Measurements from ENCODE around the gene PIK3R3. TPM values are rescaled to one million over a fixed set of nuclear protein-coding genes. Genes with fewer than 3 reads are reported as not detected.
A peak's percentile ranks its signal among the peaks of the same experiment; 100 is the strongest.

PIK3R3 gene
- total RNA-seq, 2 donors from 2014 or later: 0.56 to 2.2 TPM

GRCh38 chr1:46133781-46134350, 1.4 kb upstream of the PIK3R3 start:
- ATAC-seq (replicated peaks): no peak
- no peaks in the 10 kb centered on the region for H3K36me3 Mint-ChIP-seq (ENCODE audit: low read depth)
- H3K27me3 Mint-ChIP-seq: peaks cover 31% of the 10 kb centered on the region
- peaks cover 16% of the 10 kb centered on the region for H3K4me1 Mint-ChIP-seq
- H3K9me3 Mint-ChIP-seq: no peaks in the 10 kb centered on the region
- H3K4me3 Mint-ChIP-seq: peak overlapping the region; percentile 95
- H3K27ac Mint-ChIP-seq: no peak overlapping the region

GRCh38 chr1:46133181-46133658, 791 bp upstream of the PIK3R3 start:
- Mint-ChIP-seq H3K36me3 (ENCODE audit: low read depth) (no peaks in the 10 kb centered on the region), H3K9me3 (no peaks in the 10 kb centered on the region), H3K27me3 (peaks cover 33% of the 10 kb centered on the region), H3K27ac (peak overlapping the region; percentile 97), H3K4me3 (peak overlapping the region; percentile 95), H3K4me1 (peaks cover 16% of the 10 kb centered on the region)
- peak; percentile 48 for ATAC-seq (replicated peaks)

DNA sequence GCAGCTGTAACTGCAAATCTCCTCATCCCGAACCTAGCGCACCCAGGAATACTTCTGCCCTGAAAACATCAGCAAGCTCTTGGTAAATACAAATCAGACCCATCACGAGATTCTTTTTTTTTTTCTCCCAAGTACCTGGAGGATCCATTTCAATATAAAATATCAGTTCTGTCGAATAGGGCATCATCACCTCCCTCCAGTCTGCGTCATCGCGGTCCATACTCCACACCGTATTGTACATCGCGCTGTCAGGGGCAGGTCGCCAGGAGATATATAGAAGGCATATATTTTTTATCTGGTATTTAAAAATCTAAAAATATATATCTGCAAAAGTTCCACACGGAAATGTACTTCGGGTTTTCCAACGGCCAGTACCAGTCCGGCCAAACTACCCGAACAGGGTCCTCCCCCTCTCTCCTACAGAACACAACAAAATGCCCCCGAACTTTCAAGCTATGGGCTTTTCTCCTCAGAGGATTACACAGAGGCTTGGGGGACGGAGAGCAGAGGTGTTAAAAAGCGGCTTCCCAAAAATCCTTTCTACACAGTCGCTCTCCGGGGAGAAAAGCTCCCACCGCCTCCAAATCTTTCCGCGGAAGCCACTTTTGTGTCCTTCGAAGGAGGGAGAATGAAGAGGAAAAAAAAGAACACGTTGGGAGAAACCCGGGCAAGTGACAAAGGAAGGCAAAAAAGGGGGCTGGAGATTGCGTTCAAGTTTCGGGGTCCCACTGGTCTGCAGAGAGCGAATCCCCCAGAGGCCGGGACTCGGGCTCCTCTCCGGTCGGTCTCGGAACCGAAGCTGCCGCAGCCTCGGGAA, 509 bp downstream of the PIK3R3 start:
- Mint-ChIP-seq H3K36me3 (ENCODE audit: low read depth) (no peaks in the 10 kb centered on the region), H3K4me1 (peaks cover 16% of the 10 kb centered on the region), H3K9me3 (no peaks in the 10 kb centered on the region), H3K27ac (peak overlapping the region; percentile 97), H3K4me3 (peak overlapping the region; percentile 95), H3K27me3 (peaks cover 39% of the 10 kb centered on the region)
- ATAC-seq (replicated peaks): no peak

DNA sequence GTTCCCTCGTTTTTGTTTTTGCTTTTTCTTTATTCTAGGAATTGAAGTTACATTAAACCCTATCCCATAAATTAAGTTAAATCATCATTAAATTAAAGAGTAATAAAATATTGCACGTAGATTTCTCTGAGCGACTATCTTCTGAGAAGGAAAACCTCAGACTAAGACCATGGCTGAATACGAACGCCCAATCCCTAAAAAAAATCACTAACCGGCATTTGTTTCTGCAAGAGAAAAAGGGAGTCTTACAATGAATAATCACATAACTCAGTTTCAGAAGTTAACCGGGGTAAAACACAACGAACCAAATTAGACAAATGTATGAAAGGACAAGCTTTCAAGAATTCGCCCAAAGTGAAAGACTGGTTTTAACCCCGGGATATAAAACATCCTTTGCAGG, 1.3 kb downstream of the PIK3R3 start:
- Mint-ChIP-seq H3K36me3 (ENCODE audit: low read depth) (no peaks in the 10 kb centered on the region), H3K27ac (no peak overlapping the region), H3K27me3 (peaks cover 36% of the 10 kb centered on the region), H3K4me3 (peak overlapping the region; percentile 95), H3K9me3 (no peaks in the 10 kb centered on the region), H3K4me1 (peaks cover 16% of the 10 kb centered on the region)
- no peak for ATAC-seq (replicated peaks)

DNA sequence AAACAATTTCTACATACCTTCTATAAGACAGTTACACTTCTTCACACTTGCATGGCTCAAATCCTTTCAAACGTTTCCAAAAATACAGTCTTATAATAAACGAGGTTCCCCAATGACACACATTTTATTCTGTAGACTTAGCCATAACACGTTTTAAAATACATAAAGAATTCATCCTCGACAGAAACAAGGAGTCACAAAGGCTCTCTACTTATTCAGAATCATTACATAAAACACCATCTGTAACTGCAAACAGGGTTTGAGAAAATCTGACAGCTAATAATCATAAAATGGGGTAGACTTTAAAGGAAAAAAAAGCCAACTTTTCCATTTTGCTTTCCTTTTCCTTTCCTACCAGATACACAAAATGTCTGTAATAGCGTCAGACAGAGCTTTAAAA, 1.8 kb downstream of the PIK3R3 start:
- ATAC-seq (replicated peaks): no peak
- Mint-ChIP-seq H3K36me3 (ENCODE audit: low read depth) (no peaks in the 10 kb centered on the region), H3K27ac (no peak overlapping the region), H3K9me3 (no peaks in the 10 kb centered on the region), H3K4me3 (peak overlapping the region; percentile 95), H3K4me1 (peaks cover 16% of the 10 kb centered on the region), H3K27me3 (peaks cover 36% of the 10 kb centered on the region)

DNA sequence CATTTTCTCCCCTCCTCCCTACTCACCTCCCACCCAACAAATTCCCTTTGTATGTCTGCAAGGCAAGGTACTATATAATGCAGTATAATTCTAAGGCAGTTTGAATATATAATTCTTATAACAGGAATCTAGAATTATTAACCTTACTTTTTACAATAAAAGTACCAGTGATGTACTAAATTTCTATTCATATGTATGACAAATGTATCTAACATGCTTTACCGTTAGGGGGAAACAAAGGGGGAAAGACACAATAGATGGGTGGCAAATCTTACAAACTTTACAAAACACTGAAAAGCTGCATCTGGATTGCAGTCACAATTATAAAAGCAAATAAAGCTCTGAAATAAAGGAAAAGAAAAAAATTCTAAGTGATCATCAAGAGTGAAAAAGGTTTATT, 2.3 kb downstream of the PIK3R3 start:
- no peaks in the 10 kb centered on the region for H3K9me3 Mint-ChIP-seq
- H3K27me3 Mint-ChIP-seq: peaks cover 39% of the 10 kb centered on the region
- no peak overlapping the region for H3K4me3 Mint-ChIP-seq
- H3K4me1 Mint-ChIP-seq: peaks cover 16% of the 10 kb centered on the region
- no peak overlapping the region for H3K27ac Mint-ChIP-seq
- no peaks in the 10 kb centered on the region for H3K36me3 Mint-ChIP-seq (ENCODE audit: low read depth)
- no peak for ATAC-seq (replicated peaks)

- ATAC-seq (replicated peaks): no peak
- Mint-ChIP-seq H3K4me1 (peaks cover 16% of the 10 kb centered on the region), H3K27ac (no peak overlapping the region), H3K9me3 (no peaks in the 10 kb centered on the region), H3K36me3 (ENCODE audit: low read depth) (no peaks in the 10 kb centered on the region), H3K27me3 (peaks cover 45% of the 10 kb centered on the region), H3K4me3 (no peak overlapping the region)
Measured at GRCh38 chr1:46128344-46128743, 4.1 kb downstream of the PIK3R3 start.

- Mint-ChIP-seq H3K4me3 (no peak overlapping the region), H3K27ac (no peak overlapping the region), H3K9me3 (no peaks in the 10 kb centered on the region), H3K36me3 (ENCODE audit: low read depth) (no peaks in the 10 kb centered on the region), H3K4me1 (no peaks in the 10 kb centered on the region), H3K27me3 (peaks cover 14% of the 10 kb centered on the region)
- no peak for ATAC-seq (replicated peaks)
Measured at GRCh38 chr1:46118856-46119255, 13.6 kb downstream of the PIK3R3 start.

DNA sequence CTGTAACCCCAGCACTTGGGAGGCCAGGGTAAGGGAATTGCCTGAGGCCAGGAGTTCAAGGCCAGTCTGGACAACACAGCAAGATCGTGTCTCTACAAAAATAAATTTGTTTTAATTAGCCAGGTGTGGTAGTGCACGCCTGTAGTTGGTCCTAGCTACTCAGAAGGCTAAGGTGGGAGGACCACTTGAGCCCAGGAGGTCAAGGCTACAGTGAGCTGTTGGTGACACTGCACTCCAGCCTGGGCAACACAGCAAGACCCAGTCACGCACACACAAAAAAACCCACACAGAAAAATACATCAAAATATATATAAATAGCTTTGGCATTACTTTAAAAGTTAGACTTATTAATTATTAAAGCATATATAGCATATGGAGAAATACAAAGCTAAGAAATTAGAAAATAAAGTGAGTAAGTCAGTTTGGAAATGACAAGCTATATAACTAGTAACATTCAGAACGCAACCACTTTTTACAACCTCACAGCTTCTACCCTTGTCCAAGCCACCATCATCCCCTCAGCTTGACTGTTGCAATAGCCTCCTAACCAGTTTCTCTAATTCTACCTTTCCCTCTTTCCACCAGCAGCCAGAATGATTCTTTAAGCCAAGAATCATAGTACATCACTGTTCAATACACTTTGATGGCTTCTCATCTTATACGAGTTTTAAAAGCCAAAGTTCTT, 14.5 kb downstream of the PIK3R3 start:
- ATAC-seq (replicated peaks): peak; percentile 28
- Mint-ChIP-seq H3K36me3 (ENCODE audit: low read depth) (no peaks in the 10 kb centered on the region), H3K27ac (no peak overlapping the region), H3K4me3 (no peak overlapping the region), H3K4me1 (no peaks in the 10 kb centered on the region), H3K9me3 (no peaks in the 10 kb centered on the region), H3K27me3 (peaks cover 5% of the 10 kb centered on the region)

DNA sequence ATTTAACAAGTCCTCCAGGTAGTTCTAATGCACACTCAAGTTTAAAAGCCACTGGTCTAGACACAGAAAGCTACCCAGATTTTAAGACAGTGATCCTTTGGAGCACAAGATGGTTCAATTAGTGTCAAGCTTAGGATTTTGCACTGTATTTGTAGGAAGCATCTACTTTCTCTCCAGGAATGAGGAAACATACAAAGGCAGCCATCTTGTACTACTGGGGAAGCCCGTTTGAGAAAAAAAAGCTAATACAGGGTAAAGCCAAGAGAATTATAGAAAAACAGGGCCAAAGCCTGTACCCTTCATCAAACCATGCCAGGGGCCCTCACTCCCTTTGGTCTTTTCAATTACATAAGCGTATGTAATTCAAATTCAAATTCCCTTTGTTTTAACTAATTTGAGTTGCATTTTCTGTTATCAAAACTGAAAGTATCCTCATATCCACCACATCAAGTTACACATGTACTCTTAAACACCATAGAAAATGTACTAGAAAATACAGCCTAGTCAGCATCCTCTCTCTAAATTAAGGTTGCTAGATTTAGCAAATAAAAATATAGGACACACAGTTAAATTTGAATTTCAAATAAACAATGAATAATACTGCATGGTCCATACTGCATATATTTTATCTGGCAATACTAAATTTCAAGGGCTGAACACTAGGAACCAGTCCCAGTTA, 17.4 kb downstream of the PIK3R3 start:
- Mint-ChIP-seq H3K4me1 (no peaks in the 10 kb centered on the region), H3K36me3 (ENCODE audit: low read depth) (no peaks in the 10 kb centered on the region), H3K9me3 (no peaks in the 10 kb centered on the region), H3K27ac (no peak overlapping the region), H3K27me3 (no peaks in the 10 kb centered on the region), H3K4me3 (no peak overlapping the region)
- no peak for ATAC-seq (replicated peaks)

DNA sequence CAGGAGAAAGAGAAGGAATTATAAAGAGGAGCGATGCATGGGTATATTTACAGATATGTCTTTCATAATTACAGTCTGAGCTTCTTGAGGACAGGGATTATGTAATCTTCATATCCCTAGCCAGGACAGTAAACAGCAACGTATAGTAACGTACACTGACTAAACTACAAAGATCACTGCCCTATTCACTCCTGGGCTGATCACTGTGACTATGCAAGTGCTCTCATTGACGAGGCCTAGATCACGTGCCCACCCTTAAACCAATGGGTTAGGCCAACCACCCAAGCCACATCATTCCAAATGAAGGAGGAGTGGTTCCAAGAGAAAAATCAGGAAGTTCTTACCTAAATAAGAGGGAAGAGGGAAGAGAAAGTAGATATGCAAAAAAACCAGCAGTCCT, 18.5 kb downstream of the PIK3R3 start:
- H3K27ac Mint-ChIP-seq: no peak overlapping the region
- no peak for ATAC-seq (replicated peaks)
- no peaks in the 10 kb centered on the region for H3K9me3 Mint-ChIP-seq
- H3K4me3 Mint-ChIP-seq: no peak overlapping the region
- peaks cover 4% of the 10 kb centered on the region for H3K27me3 Mint-ChIP-seq
- no peaks in the 10 kb centered on the region for H3K4me1 Mint-ChIP-seq
- no peaks in the 10 kb centered on the region for H3K36me3 Mint-ChIP-seq (ENCODE audit: low read depth)

GRCh38 chr1:46112108-46112507, 20.3 kb downstream of the PIK3R3 start:
- Mint-ChIP-seq H3K27ac (no peak overlapping the region), H3K9me3 (no peaks in the 10 kb centered on the region), H3K36me3 (ENCODE audit: low read depth) (no peaks in the 10 kb centered on the region), H3K4me1 (no peaks in the 10 kb centered on the region), H3K27me3 (peaks cover 9% of the 10 kb centered on the region), H3K4me3 (no peak overlapping the region)
- ATAC-seq (replicated peaks): no peak

DNA sequence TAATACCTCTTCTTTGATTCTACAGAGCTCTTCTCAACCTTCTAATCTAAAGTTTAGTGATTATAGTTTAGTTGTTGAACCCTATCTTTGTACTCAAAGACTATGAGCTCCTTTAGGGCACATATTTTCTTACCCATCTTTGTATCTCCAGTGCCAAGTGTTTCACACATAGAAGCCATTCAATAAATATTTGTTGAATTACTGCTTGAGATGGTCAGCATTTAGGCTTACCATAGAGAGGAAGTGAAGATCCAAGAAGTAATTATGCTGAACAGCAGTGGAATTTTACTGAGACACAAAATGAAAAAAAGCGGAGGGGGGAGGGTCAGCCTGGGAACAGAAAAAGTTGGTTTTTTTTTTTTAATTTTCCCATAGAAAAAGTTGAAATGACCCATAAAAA, 21.9 kb downstream of the PIK3R3 start:
- H3K9me3 Mint-ChIP-seq: no peaks in the 10 kb centered on the region
- no peaks in the 10 kb centered on the region for H3K36me3 Mint-ChIP-seq (ENCODE audit: low read depth)
- no peak overlapping the region for H3K27ac Mint-ChIP-seq
- ATAC-seq (replicated peaks): no peak
- peaks cover 9% of the 10 kb centered on the region for H3K27me3 Mint-ChIP-seq
- no peaks in the 10 kb centered on the region for H3K4me1 Mint-ChIP-seq
- no peak overlapping the region for H3K4me3 Mint-ChIP-seq

DNA sequence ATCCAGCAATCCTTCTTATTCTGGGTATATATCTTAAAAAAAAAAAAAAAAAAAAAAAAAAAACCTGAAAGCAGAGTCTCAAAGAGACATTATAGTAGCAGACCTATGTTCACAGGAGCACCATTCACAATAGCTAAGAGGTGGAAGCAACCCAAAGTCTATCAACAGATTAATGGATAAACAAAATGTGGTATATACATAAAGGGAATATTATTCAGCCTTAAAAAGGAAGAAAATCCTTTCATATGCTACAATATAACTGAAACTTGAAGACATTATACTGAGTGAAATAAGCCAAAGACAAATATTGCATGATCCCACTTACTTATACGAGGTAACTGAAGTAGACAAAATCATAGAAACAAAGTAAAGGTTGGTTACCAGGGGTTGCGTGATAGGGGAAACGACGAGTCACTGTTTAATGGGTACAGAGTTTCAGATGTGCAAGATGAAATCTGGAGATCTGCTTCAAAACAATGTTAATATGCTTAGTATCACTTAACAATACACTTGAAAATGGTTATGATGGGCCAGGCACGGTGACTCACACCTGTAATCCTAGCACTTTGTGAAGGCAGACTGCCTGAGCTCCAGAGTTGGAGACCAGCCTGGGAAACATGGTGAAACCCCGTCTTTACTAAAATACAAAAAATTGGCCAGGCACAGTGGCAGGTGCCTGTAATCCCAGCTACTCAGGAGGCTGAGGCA, 29.5 kb downstream of the PIK3R3 start:
- Mint-ChIP-seq H3K4me1 (no peaks in the 10 kb centered on the region), H3K27ac (no peak overlapping the region), H3K27me3 (peaks cover 3% of the 10 kb centered on the region), H3K4me3 (no peak overlapping the region), H3K36me3 (ENCODE audit: low read depth) (no peaks in the 10 kb centered on the region), H3K9me3 (peaks cover 4% of the 10 kb centered on the region)
- no peak for ATAC-seq (replicated peaks)
